OCI-LY7 (cell line): ENCODE data around the gene C1orf226.

ENCODE experiments used
- EZH2phosphoT487 ChIP-seq: fragments of 200-600 bp; sonication (generic); IDR thresholded peaks from 2 replicates; pipeline ENCODE4 v1.6.1; 2018; ENCODE audit warnings: low read depth, borderline replicate concordance, mild to moderate bottlenecking, mixed run types, antibody characterized with exemption, low read length, moderate library complexity, mixed read lengths
- TF ChIP-seq, protein P1 (sequence below): fragments of 200-600 bp; sonication (generic); conservative IDR thresholded peaks from 2 replicates; pipeline ENCODE4 v1.5.1; 2014; ENCODE audit warnings: mild to moderate bottlenecking, antibody characterized with exemption, low read length, moderate library complexity, mixed read lengths

- TF ChIP-seq, protein P1, sequence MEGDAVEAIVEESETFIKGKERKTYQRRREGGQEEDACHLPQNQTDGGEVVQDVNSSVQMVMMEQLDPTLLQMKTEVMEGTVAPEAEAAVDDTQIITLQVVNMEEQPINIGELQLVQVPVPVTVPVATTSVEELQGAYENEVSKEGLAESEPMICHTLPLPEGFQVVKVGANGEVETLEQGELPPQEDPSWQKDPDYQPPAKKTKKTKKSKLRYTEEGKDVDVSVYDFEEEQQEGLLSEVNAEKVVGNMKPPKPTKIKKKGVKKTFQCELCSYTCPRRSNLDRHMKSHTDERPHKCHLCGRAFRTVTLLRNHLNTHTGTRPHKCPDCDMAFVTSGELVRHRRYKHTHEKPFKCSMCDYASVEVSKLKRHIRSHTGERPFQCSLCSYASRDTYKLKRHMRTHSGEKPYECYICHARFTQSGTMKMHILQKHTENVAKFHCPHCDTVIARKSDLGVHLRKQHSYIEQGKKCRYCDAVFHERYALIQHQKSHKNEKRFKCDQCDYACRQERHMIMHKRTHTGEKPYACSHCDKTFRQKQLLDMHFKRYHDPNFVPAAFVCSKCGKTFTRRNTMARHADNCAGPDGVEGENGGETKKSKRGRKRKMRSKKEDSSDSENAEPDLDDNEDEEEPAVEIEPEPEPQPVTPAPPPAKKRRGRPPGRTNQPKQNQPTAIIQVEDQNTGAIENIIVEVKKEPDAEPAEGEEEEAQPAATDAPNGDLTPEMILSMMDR, result no peak
- no peak for TF ChIP-seq EZH2phosphoT487
Measured at GRCh38 chr1:162396201-162396906, 14.8 kb downstream of the C1orf226 start.
